Endothelial cell of umbilical vein (primary cell): Measurements from ENCODE around the gene PNKP. TPM values are rescaled to one million over a fixed set of nuclear protein-coding genes. Genes with fewer than 3 reads are reported as not detected.
A peak's percentile ranks its signal among the peaks of the same experiment; 100 is the strongest.

Experiments used
- BruUV-seq: library from RNA; stranded (reverse); fragments of 400-500 nt; replicated peaks from 2 replicates; lab custom pipeline; 2021; lab: Mats Ljungman, UMichigan
- CTCF ChIA-PET: fragments of 300-600, 350-600 bp; sonication (Branson Sonifier 250); formaldehyde crosslinking; loops from one replicate; lab custom pipeline; 2021; ENCODE audit warnings: antibody characterized with exemption, inconsistent platforms; lab: Charles Lee
- POLR2A ChIA-PET: fragments of 300-600, 350-600 bp; sonication (Branson Sonifier 250); formaldehyde crosslinking; loops from one replicate; lab custom pipeline; 2021; ENCODE audit warnings: antibody characterized with exemption, inconsistent platforms; lab: Charles Lee
- DNase-seq: peaks from one replicate; pipeline ENCODE4 v3.0.0-alpha.2; 2011; ENCODE audit warnings: low read depth, low spot score
- FAIRE-seq: peaks from 2 replicates; lab custom pipeline; 2011; peaks lifted over from hg19 to GRCh38; lab: Jason Lieb, UNC
- H2AFZ ChIP-seq: 2 replicates; pipeline ENCODE4 v1.6.0; 2012; ENCODE audit warnings: low read depth, low read length, control low read depth, inconsistent platforms
- H3K27ac ChIP-seq: 2 replicates; pipeline ENCODE4 v1.5.1; 2011; ENCODE audit warnings: low read depth, mild to moderate bottlenecking, control low read depth, low read length, moderate library complexity; ENCODE audit not compliant: insufficient read depth
- H3K27me3 ChIP-seq, 2 experiments: 2 replicates each; pipeline versions ENCODE4 v1.6.0 to v1.6.1; 2011; ENCODE audit warnings: low read length in 2 of 2, mixed read lengths in 1 of 2; ENCODE audit not compliant: control insufficient read depth in 2 of 2, insufficient read depth in 2 of 2
- H3K36me3 ChIP-seq, 2 experiments: 2 replicates in 1 of 2; 3 replicates in 1 of 2; pipeline ENCODE4 v1.5.1; 2011; ENCODE audit warnings: low read length in 2 of 2, mild to moderate bottlenecking in 1 of 2, moderate library complexity in 1 of 2; ENCODE audit not compliant: control insufficient read depth in 2 of 2, insufficient read depth in 2 of 2; ENCODE audit errors: extremely low read depth in 1 of 2
- H3K4me1 ChIP-seq: 3 replicates; pipeline ENCODE4 v1.5.1; 2011; ENCODE audit warnings: mild to moderate bottlenecking, low read length; ENCODE audit not compliant: control insufficient read depth, insufficient read depth; ENCODE audit errors: extremely low read depth
- H3K4me2 ChIP-seq: 2 replicates; pipeline ENCODE4 v1.6.1; 2011; ENCODE audit warnings: low read length, control low read depth, mixed read lengths; ENCODE audit not compliant: insufficient read depth
- H3K4me3 ChIP-seq, 3 experiments: fragments of 200-600 bp in 1 of 3; sonication (generic), shearing (Covaris generic) in 1 of 3; replicated peaks in 1 of 3; 2 replicates each; pipeline ENCODE4 v1.5.1; 2011 to 2016; ENCODE audit warnings: control low read depth in 3 of 3, low read length in 3 of 3, mild to moderate bottlenecking in 2 of 3, inconsistent platforms in 1 of 3, low read depth in 1 of 3, moderate library complexity in 1 of 3; ENCODE audit not compliant: insufficient read depth in 1 of 3
- H3K79me2 ChIP-seq: 2 replicates; pipeline ENCODE4 v1.6.0; 2012; ENCODE audit warnings: low read length, inconsistent platforms; ENCODE audit not compliant: control insufficient read depth, insufficient read depth
- H3K9ac ChIP-seq: replicated peaks from 2 replicates; pipeline ENCODE3; 2011; ENCODE audit warnings: low read length, control low read depth; ENCODE audit not compliant: insufficient read depth; ENCODE audit errors: extremely low read depth
- H3K9me1 ChIP-seq: replicated peaks from 3 replicates; pipeline ENCODE4 v1.6.0; 2011; ENCODE audit warnings: mild to moderate bottlenecking, low read length; ENCODE audit not compliant: control insufficient read depth, insufficient read depth; ENCODE audit errors: extremely low read depth
- H3K9me3 ChIP-seq: replicated peaks from 2 replicates; pipeline ENCODE4 v1.5.1; 2012; ENCODE audit warnings: low read length, inconsistent platforms; ENCODE audit not compliant: control insufficient read depth, insufficient read depth
- H4K20me1 ChIP-seq: replicated peaks from 2 replicates; pipeline ENCODE3; 2011; ENCODE audit warnings: mild to moderate bottlenecking, low read length; ENCODE audit not compliant: control insufficient read depth, insufficient read depth; ENCODE audit errors: extremely low read depth
- CTCF ChIP-seq, 2 donors: IDR thresholded peaks; 1 replicate in 1 of 2; 2 replicates in 1 of 2; pipeline ENCODE4 v1.5.1; 2011; ENCODE audit warnings: low read length in 2 of 2, mild to moderate bottlenecking in 2 of 2, moderate library complexity in 2 of 2, control low read depth in 1 of 2, inconsistent platforms in 1 of 2, low read depth in 1 of 2; ENCODE audit not compliant: insufficient read depth in 1 of 2; ENCODE audit errors: extremely low read depth in 1 of 2
- EZH2 ChIP-seq: IDR thresholded peaks from 2 replicates; pipeline ENCODE4 v1.6.1; 2012; ENCODE audit warnings: borderline replicate concordance, low read depth, mild to moderate bottlenecking, moderate library complexity, low read length, inconsistent platforms; ENCODE audit not compliant: severe bottlenecking
- FOS ChIP-seq: IDR thresholded peaks from 2 replicates; pipeline ENCODE4 v1.6.1; 2011; ENCODE audit warnings: mild to moderate bottlenecking, low read length, moderate library complexity, borderline replicate concordance; ENCODE audit not compliant: insufficient read depth
- GATA2 ChIP-seq: IDR thresholded peaks from 2 replicates; pipeline ENCODE4 v1.7.0; 2011; ENCODE audit warnings: low read depth, mild to moderate bottlenecking, moderate library complexity, mixed read lengths, low read length; ENCODE audit not compliant: insufficient read length, insufficient read depth
- JUN ChIP-seq: IDR thresholded peaks from 2 replicates; pipeline ENCODE4 v1.6.1; 2011; ENCODE audit warnings: borderline replicate concordance, low read depth; ENCODE audit not compliant: insufficient read length, insufficient read depth
- MAX ChIP-seq: IDR thresholded peaks from 2 replicates; pipeline ENCODE4 v1.6.1; 2011; ENCODE audit not compliant: insufficient read depth, insufficient read length
- POLR2A ChIP-seq: IDR thresholded peaks from 2 replicates; pipeline ENCODE4 v1.6.1; 2012; ENCODE audit warnings: low read depth, mild to moderate bottlenecking, control low read depth, low read length
- dilution Hi-C: fragments of 300-500 bp; cut with MboI; formaldehyde crosslinking; loops from one replicate; pipeline ENCODE4 v1.15.0; 2019; ENCODE audit warnings: low sequenced_read_pairs; ENCODE audit not compliant: extremely low pct_ligation_motif_present
- intact Hi-C: fragments of 100-400 bp; cut with micrococcal nuclease; formaldehyde crosslinking; loops from one replicate; pipeline ENCODE4 v1.10.0; 2022
- polyA plus RNA-seq, 4 experiments: library from polyadenylated mRNA; depleted of rRNA in 3 of 4; stranded (reverse) in 3 of 4; unstranded in 1 of 4; fragments of >200 nt; gene quantifications; 2 replicates each; pipeline versions ENCODE4 v1.2.1 to v1.2.3, GENCODE V29; 2011 to 2012; ENCODE audit warnings: missing spikeins in 1 of 4
- total RNA-seq: library from RNA; stranded (reverse); gene quantifications from 2 replicates; pipeline ENCODE4 v1.2.3, GENCODE V29; 2021

PNKP gene
- total and polyA plus RNA-seq, 2 donors (not counting 3 experiments of a cell fraction or from before 2014, with no cell fraction given) = 39.4 to 112 TPM

GRCh38 chr19:49847731-49848696 is 19.4 kb downstream of the PNKP start:
- H3K36me3 ChIP-seq = no peaks in the 10 kb centered on the region
- no peaks in the 10 kb centered on the region for H3K9me1 ChIP-seq
- no peaks in the 10 kb centered on the region for H3K9me3 ChIP-seq
- ChIA-PET CTCF (interaction anchor here (0.8 to 1.5 kb wide), 2 partner anchors 35 to 43 kb away, joined by 3 to 5 read pairs; partner anchors contain the start of gene FUZ), POLR2A (no interaction called here)
- H3K27ac ChIP-seq = no peak overlapping the region
- H3K4me2 ChIP-seq = no peak overlapping the region
- DNase-seq = no peak
- H3K4me1 ChIP-seq = peaks cover 19% of the 10 kb centered on the region
- H3K27me3 ChIP-seq = no peaks in the 10 kb centered on the region
- H3K4me3 ChIP-seq = no peak overlapping the region
- intact Hi-C loops = no loop called here
- dilution Hi-C loops = no loop called here
- no TSS peak for BruUV-seq
- no peak overlapping the region for H2AFZ ChIP-seq
- H3K79me2 ChIP-seq = peaks cover 13% of the 10 kb centered on the region
- TF ChIP-seq EZH2 (no peak), JUN (no peak), POLR2A (no peak), CTCF (IDR thresholded peaks at IDR 0.05; ENCODE audit: extremely low read depth in 1 of 2, insufficient read depth in 1 of 2, low read depth in 1 of 2, low read length in 2 of 2) (no peak), MAX (peak; percentile 34), FOS (peak; percentile 41), GATA2 (no peak)
- FAIRE-seq = peak; percentile 50
- no peak overlapping the region for H3K9ac ChIP-seq
- no peaks in the 10 kb centered on the region for H4K20me1 ChIP-seq
